CD4-positive, alpha-beta T cell (primary cell): ENCODE measurements around the gene MMP11. TPM values are rescaled to one million over a fixed set of nuclear protein-coding genes. Genes with fewer than 3 reads are reported as not detected.

Experiments used
- ATAC-seq: fragments of 200-7000 bp; cut with Tn5 transposase; one replicate; pipeline ENCODE4 v1.10.0; 2022; ENCODE audit warnings: mild to moderate bottlenecking; ENCODE audit not compliant: poor library complexity
- CTCF ChIA-PET: fragments of 350-600 bp; sonication (Branson Sonifier 250); formaldehyde crosslinking; loops from one replicate; lab custom pipeline; 2021; ENCODE audit warnings: antibody characterized with exemption, inconsistent platforms; lab: Charles Lee
- POLR2A ChIA-PET: fragments of 350-600 bp; sonication (Branson Sonifier 250); formaldehyde crosslinking; loops from one replicate; lab custom pipeline; 2021; ENCODE audit warnings: antibody characterized with exemption, inconsistent platforms; lab: Charles Lee
- DNase-seq, 14 experiments: peaks; one replicate each; pipeline ENCODE4 v3.0.0-alpha.2; 2013 to 2020; ENCODE audit warnings: mixed read lengths in 2 of 14
- H3K27ac ChIP-seq, 2 donors: one replicate each; pipeline versions ENCODE4 v1.5.1 to v1.7.0; 2013; ENCODE audit warnings: low read length in 2 of 2, low read depth in 1 of 2, mild to moderate bottlenecking in 1 of 2
- H3K27me3 ChIP-seq, 2 experiments: 1 replicate in 1 of 2; 2 replicates in 1 of 2; pipeline versions ENCODE4 v1.6.1 to v1.7.0; 2013; ENCODE audit warnings: low read length in 2 of 2, control low read depth in 1 of 2, mild to moderate bottlenecking in 1 of 2, moderate library complexity in 1 of 2; ENCODE audit not compliant: insufficient read depth in 2 of 2, control insufficient read depth in 1 of 2
- H3K36me3 ChIP-seq: one replicate; pipeline ENCODE4 v1.6.1; 2013; ENCODE audit warnings: low read length, control low read depth; ENCODE audit not compliant: insufficient read depth
- H3K4me1 ChIP-seq: one replicate; pipeline ENCODE4 v1.6.1; 2013; ENCODE audit warnings: low read length, control low read depth; ENCODE audit not compliant: insufficient read depth
- H3K4me3 ChIP-seq: one replicate; pipeline ENCODE4 v1.5.1; 2013; ENCODE audit warnings: mild to moderate bottlenecking, low read length, moderate library complexity
- H3K9me3 ChIP-seq, 2 experiments: 1 replicate in 1 of 2; 2 replicates in 1 of 2; pipeline versions ENCODE4 v1.6.1 to v1.7.0; 2013; ENCODE audit warnings: low read length in 2 of 2, mild to moderate bottlenecking in 2 of 2, control low read depth in 1 of 2, moderate library complexity in 1 of 2; ENCODE audit not compliant: control insufficient read depth in 1 of 2, insufficient read depth in 1 of 2
- H3K27ac Mint-ChIP-seq: one replicate; pipeline ENCODE4 v1.8.0; 2020; ENCODE audit warnings: mixed read lengths
- H3K27me3 Mint-ChIP-seq: one replicate; pipeline ENCODE4 v1.8.0; 2021; ENCODE audit warnings: mixed read lengths
- H3K36me3 Mint-ChIP-seq: one replicate; pipeline ENCODE4 v1.8.0; 2021; ENCODE audit warnings: low read depth, mixed read lengths
- H3K4me1 Mint-ChIP-seq: one replicate; pipeline ENCODE4 v1.8.0; 2021; ENCODE audit warnings: low read depth, mixed read lengths
- H3K4me3 Mint-ChIP-seq: one replicate; pipeline ENCODE4 v1.8.0; 2020; ENCODE audit warnings: mild to moderate bottlenecking, mixed read lengths
- H3K9me3 Mint-ChIP-seq: one replicate; pipeline ENCODE4 v1.8.0; 2020; ENCODE audit warnings: mixed read lengths
- intact Hi-C, 2 experiments: fragments of 100-400 bp; cut with DNase I in 1 of 2; cut with micrococcal nuclease in 1 of 2; formaldehyde crosslinking; loops; one replicate each; pipeline versions ENCODE4 v1.15.1 to v1.9.0; 2023 to 2025; cut with DNase I, micrococcal nuclease
- total RNA-seq, 174 experiments: library from RNA in 2 of 174; stranded (reverse) in 2 of 174; gene quantifications; one replicate each; pipeline ENCODE4 v1.2.3 and lab custom pipeline; 2021 to 2026
- TF ChIP-seq, protein P1 (sequence below): fragments of 200-600 bp; IDR thresholded peaks from one replicate; pipeline ENCODE4 v1.8.0; 2022; ENCODE audit warnings: antibody characterized with exemption, mild to moderate bottlenecking

Gene MMP11
- total RNA-seq, 2 experiments from 2014 or later: 2.3 to 2.4 TPM

DNA sequence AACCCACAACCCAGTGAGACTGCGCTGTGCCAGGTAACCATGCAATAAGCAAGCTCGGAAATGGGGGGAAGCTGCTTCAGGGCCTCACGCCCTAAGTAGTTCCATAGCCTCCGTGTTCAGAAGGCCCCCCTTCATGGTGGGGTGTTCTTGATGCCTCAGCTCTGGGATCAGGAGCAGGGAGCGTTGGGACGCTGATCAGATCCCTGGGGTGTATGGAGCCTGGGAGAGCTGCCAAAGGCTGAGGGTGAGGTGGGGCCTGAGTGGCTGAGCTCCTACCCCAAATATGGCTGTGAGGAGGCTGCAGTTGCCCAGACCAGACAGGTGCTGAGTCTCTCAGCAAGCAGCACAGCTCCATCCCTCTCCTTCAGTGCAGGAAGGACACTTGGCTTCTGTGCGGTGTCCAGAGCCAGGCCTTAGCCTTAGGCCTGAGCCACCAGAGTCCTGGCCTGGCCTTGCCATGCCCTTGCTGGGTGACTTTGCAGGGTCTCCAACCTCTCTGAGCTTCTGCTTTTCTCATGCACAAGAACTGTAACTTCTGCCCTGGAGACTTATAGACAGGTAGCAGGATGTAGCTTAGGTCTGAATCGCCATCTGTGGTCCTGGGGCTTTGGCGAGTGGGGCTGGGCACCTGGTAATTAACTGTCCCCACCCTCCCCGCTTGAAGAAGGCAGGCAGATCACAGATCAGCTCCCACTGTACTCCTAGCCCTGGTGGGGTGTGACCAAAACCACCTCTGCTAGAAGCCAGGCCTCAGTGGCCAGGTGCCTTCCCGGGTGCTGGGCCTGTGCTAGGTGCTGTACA lies 5.3 kb downstream of the MMP11 start:
- no peaks in the 10 kb centered on the region for H3K36me3 Mint-ChIP-seq
- DNase-seq (no peak), ATAC-seq (no peak)
- no peaks in the 10 kb centered on the region for H3K36me3 ChIP-seq
- TF ChIP-seq, protein P1, sequence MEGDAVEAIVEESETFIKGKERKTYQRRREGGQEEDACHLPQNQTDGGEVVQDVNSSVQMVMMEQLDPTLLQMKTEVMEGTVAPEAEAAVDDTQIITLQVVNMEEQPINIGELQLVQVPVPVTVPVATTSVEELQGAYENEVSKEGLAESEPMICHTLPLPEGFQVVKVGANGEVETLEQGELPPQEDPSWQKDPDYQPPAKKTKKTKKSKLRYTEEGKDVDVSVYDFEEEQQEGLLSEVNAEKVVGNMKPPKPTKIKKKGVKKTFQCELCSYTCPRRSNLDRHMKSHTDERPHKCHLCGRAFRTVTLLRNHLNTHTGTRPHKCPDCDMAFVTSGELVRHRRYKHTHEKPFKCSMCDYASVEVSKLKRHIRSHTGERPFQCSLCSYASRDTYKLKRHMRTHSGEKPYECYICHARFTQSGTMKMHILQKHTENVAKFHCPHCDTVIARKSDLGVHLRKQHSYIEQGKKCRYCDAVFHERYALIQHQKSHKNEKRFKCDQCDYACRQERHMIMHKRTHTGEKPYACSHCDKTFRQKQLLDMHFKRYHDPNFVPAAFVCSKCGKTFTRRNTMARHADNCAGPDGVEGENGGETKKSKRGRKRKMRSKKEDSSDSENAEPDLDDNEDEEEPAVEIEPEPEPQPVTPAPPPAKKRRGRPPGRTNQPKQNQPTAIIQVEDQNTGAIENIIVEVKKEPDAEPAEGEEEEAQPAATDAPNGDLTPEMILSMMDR: no peak
- peaks cover 7% of the 10 kb centered on the region for H3K4me1 Mint-ChIP-seq
- no peaks in the 10 kb centered on the region for H3K27me3 Mint-ChIP-seq
- no peak overlapping the region for H3K27ac Mint-ChIP-seq
- H3K27ac ChIP-seq: no peak overlapping the region
- H3K4me1 ChIP-seq: peaks cover 7% of the 10 kb centered on the region
- intact Hi-C loops: no loop called here
- no peaks in the 10 kb centered on the region for H3K9me3 Mint-ChIP-seq
- no peaks in the 10 kb centered on the region for H3K27me3 ChIP-seq
- ChIA-PET CTCF (no interaction called here), POLR2A (interaction anchor here (1.0 to 1.2 kb wide), 2 partner anchors 9 to 117 kb away, joined by 3 to 4 read pairs; partner anchors contain the start of gene SMARCB1)
- no peak overlapping the region for H3K4me3 ChIP-seq
- no peak overlapping the region for H3K4me3 Mint-ChIP-seq
- H3K9me3 ChIP-seq: no peaks in the 10 kb centered on the region

DNA sequence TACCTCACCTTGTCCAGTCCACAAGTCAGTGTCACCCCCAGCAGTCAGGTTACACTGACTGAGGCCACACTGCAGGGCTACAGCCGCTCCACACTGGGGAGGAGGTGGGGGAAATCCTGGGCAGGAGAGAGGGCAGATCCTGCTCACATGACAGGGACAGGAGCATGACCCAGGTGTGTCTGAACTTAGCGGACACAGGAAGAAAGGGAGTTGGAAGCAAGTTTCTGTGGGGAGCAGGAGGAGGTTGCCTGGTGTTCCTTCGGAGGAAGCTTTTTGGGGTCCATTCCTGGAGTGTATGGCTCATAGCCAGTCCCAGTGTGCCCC lies 5.9 kb downstream of the MMP11 start:
- H3K9me3 Mint-ChIP-seq: no peaks in the 10 kb centered on the region
- CTCF ChIA-PET: no interaction called here
- no peak for ATAC-seq

GRCh38 chr22:23779083-23779482 lies 6.4 kb downstream of the MMP11 start:
- H3K27ac ChIP-seq: no peak overlapping the region
- no peaks in the 10 kb centered on the region for H3K27me3 Mint-ChIP-seq
- no peaks in the 10 kb centered on the region for H3K36me3 ChIP-seq
- ChIA-PET CTCF (no interaction called here), POLR2A (no interaction called here)
- H3K9me3 ChIP-seq: no peaks in the 10 kb centered on the region
- no peak overlapping the region for H3K27ac Mint-ChIP-seq
- TF ChIP-seq, protein P1: no peak
- no peaks in the 10 kb centered on the region for H3K36me3 Mint-ChIP-seq
- peaks cover under 1% of the 10 kb centered on the region for H3K4me1 Mint-ChIP-seq
- H3K4me3 ChIP-seq: no peak overlapping the region
- peaks cover 2% of the 10 kb centered on the region for H3K4me1 ChIP-seq
- intact Hi-C loops: no loop called here
- H3K4me3 Mint-ChIP-seq: no peak overlapping the region
- H3K9me3 Mint-ChIP-seq: no peaks in the 10 kb centered on the region
- H3K27me3 ChIP-seq: no peaks in the 10 kb centered on the region
- no peak for ATAC-seq
- DNase-seq: no peak

More for the DNA sequence above, 5.9 kb downstream of the MMP11 start:
- Mint-ChIP-seq H3K4me1 (peaks cover 1% of the 10 kb centered on the region), H3K4me3 (no peak overlapping the region), H3K27me3 (no peaks in the 10 kb centered on the region), H3K36me3 (no peaks in the 10 kb centered on the region), H3K27ac (no peak overlapping the region)
- TF ChIP-seq, protein P1: no peak
- H3K9me3 ChIP-seq: no peaks in the 10 kb centered on the region
- intact Hi-C loops: no loop called here
- H3K27ac ChIP-seq: no peak overlapping the region
- no peaks in the 10 kb centered on the region for H3K27me3 ChIP-seq
- peaks cover 1% of the 10 kb centered on the region for H3K4me1 ChIP-seq
- H3K4me3 ChIP-seq: no peak overlapping the region
- POLR2A ChIA-PET: interaction anchor here (1.2 kb wide), 1 partner anchor 8 kb away, joined by 4 read pairs; the partner anchor contains the start of gene SMARCB1
- DNase-seq: no peak
- H3K36me3 ChIP-seq: no peaks in the 10 kb centered on the region
